DND-41 (cell line): ENCODE data around the gene ZNF816.

Experiments used
- ATAC-seq: fragments of 200-7000 bp; cut with Tn5 transposase; 3 replicates; pipeline ENCODE4 v1.9.1; 2021; ENCODE audit warnings: low read depth; ENCODE audit not compliant: insufficient read depth
- DNase-seq: peaks from one replicate; pipeline ENCODE4 v3.0.0-alpha.2; 2020
- H2AFZ ChIP-seq: 2 replicates; pipeline ENCODE4 v1.6.0; 2012; ENCODE audit warnings: low read depth, low read length
- H3K27ac ChIP-seq: 2 replicates; pipeline ENCODE4 v1.5.1; 2012; ENCODE audit warnings: low read length, inconsistent platforms
- H3K27me3 ChIP-seq: fragments of 200-600 bp; sonication (generic); 2 replicates; pipeline ENCODE4 v1.6.0; 2012; ENCODE audit warnings: low read length, mild to moderate bottlenecking, inconsistent platforms; ENCODE audit not compliant: insufficient read depth, poor library complexity
- H3K36me3 ChIP-seq: 2 replicates; pipeline ENCODE4 v1.5.1; 2012; ENCODE audit warnings: low read length, inconsistent platforms; ENCODE audit not compliant: insufficient read depth
- H3K4me1 ChIP-seq: 2 replicates; pipeline ENCODE4 v1.5.1; 2012; ENCODE audit warnings: mild to moderate bottlenecking, low read length; ENCODE audit not compliant: insufficient read depth
- H3K4me2 ChIP-seq: 2 replicates; pipeline ENCODE4 v1.6.0; 2012; ENCODE audit warnings: mild to moderate bottlenecking, moderate library complexity, low read length, inconsistent platforms; ENCODE audit not compliant: insufficient read depth
- H3K4me3 ChIP-seq, 2 experiments: fragments of 200-600 bp in 1 of 2; shearing (Covaris generic) in 1 of 2; 2 replicates each; pipeline ENCODE4 v1.5.1; 2012 to 2016; ENCODE audit warnings: inconsistent platforms in 2 of 2, low read length in 2 of 2, mild to moderate bottlenecking in 2 of 2, low read depth in 1 of 2, moderate library complexity in 1 of 2
- H3K79me2 ChIP-seq: 2 replicates; pipeline ENCODE4 v1.6.0; 2012; ENCODE audit warnings: low read length, inconsistent platforms; ENCODE audit not compliant: insufficient read depth
- H3K9ac ChIP-seq: 2 replicates; pipeline ENCODE4 v1.6.0; 2012; ENCODE audit warnings: low read depth, mild to moderate bottlenecking, inconsistent platforms, low read length, moderate library complexity
- H3K9me3 ChIP-seq: 2 replicates; pipeline ENCODE4 v1.5.1; 2012; ENCODE audit warnings: low read length, moderate library complexity, mild to moderate bottlenecking, inconsistent platforms; ENCODE audit not compliant: insufficient read depth, severe bottlenecking
- H4K20me1 ChIP-seq: 2 replicates; pipeline ENCODE4 v1.6.0; 2012; ENCODE audit warnings: low read length; ENCODE audit not compliant: insufficient read depth
- EZH2 ChIP-seq: IDR thresholded peaks from 3 replicates; pipeline ENCODE4 v1.6.1; 2012; ENCODE audit warnings: borderline replicate concordance, low read depth, mild to moderate bottlenecking, moderate library complexity, low read length, inconsistent platforms; ENCODE audit not compliant: severe bottlenecking
- TF ChIP-seq, protein P1 (sequence below): IDR thresholded peaks from 2 replicates; pipeline ENCODE4 v1.5.1; 2012; ENCODE audit warnings: borderline replicate concordance, low read length, moderate library complexity, mild to moderate bottlenecking; ENCODE audit not compliant: poor library complexity, severe bottlenecking; ENCODE audit errors: extremely low read depth

The ZNF816 gene

DNA sequence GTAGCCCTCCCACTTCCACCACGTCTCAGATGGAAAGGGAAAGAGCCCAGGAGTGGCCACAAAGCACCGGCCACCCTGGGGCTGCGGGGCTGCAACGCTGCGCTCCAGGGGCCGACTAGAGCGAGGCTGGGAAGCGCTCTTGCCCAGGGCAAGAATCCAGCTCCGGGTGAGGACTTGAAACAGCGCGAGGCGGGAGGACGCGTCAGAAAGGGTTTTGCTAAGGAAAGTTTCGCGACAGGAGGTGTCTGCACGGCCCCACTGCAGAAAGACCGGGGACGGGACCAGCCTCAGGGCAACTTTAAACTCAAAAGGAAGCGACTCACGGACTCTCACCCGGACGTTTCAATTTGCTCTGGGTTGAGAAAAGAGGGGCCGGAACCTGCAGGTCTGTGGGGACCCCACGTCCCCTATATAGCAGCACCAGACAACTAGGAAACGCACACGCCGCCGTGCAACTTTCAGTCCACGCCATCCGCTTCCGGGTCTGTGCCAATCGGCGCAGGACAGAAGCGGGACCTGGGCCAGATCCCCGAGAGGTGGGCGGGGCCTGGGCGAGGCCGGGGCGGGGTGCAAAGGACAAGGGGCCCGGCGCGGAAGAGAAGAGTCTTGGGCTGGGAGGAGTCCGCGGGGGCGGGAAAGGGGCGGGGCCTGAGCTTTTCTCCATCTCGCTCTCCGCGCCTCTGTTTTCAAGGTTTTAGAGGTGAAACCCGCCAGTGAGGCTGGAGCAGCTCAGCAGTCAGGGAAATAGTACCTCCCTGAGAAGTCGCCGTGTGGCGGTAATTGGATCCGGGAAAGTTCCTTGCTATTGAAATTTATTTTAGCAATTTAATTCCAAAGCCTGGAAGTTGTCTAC is at the start of gene ZNF816:
Gene ZNF816 (minus strand): TSS at position 488 of the 853 bp plus-strand sequence. CDS start 6,792 bp downstream, outside the sequence.
- Histone ChIP-seq H3K36me3 (peaks cover 22% of the 10 kb centered on the region), H3K79me2 (peaks cover 54% of the 10 kb centered on the region), H3K4me3 (peak within 1 kb of the TSS; percentile 91), H3K9me3 (peaks cover 5% of the 10 kb centered on the region), H3K4me1 (peaks cover 35% of the 10 kb centered on the region), H4K20me1 (peaks cover 18% of the 10 kb centered on the region; the same call in 1 of the 2 replicates), H3K4me2 (peak within 1 kb of the TSS; percentile 100), H3K9ac (peak within 1 kb of the TSS; percentile 81), H2AFZ (peak within 1 kb of the TSS; percentile 100), H3K27ac (peak within 1 kb of the TSS; percentile 87), H3K27me3 (no peaks in the 10 kb centered on the region)
- DNase-seq (peak; percentile 99), ATAC-seq (peak; percentile 98)
- TF ChIP-seq EZH2, result no peak
- TF ChIP-seq, protein P1, sequence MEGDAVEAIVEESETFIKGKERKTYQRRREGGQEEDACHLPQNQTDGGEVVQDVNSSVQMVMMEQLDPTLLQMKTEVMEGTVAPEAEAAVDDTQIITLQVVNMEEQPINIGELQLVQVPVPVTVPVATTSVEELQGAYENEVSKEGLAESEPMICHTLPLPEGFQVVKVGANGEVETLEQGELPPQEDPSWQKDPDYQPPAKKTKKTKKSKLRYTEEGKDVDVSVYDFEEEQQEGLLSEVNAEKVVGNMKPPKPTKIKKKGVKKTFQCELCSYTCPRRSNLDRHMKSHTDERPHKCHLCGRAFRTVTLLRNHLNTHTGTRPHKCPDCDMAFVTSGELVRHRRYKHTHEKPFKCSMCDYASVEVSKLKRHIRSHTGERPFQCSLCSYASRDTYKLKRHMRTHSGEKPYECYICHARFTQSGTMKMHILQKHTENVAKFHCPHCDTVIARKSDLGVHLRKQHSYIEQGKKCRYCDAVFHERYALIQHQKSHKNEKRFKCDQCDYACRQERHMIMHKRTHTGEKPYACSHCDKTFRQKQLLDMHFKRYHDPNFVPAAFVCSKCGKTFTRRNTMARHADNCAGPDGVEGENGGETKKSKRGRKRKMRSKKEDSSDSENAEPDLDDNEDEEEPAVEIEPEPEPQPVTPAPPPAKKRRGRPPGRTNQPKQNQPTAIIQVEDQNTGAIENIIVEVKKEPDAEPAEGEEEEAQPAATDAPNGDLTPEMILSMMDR, result no peak

DNA sequence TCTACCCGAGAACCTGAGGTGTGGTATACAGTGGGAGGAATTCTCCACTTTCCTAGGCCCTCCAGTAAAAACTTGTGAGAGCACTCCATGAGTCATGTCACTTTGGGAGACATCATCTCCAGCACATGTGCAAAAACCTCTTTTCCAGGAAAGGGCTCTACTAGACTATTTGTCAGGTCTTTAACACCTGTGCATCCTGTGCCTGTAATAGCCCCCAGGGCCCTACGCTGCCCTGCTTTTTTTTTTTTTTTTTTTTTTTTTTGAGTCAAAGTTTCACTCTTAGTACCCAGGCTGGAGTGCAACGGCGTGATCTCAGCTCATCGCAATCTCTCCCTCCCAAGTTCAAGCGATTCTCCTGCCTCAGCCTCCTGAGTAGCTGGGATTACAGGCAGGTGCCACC is 49.3 kb upstream of the ZNF816 start:
- Histone ChIP-seq H3K27ac (no peak overlapping the region), H2AFZ (no peak overlapping the region), H3K9ac (no peak overlapping the region), H3K4me2 (no peak overlapping the region), H3K9me3 (no peaks in the 10 kb centered on the region), H3K36me3 (no peaks in the 10 kb centered on the region), H4K20me1 (no peaks in the 10 kb centered on the region), H3K4me1 (no peaks in the 10 kb centered on the region), H3K4me3 (no peak overlapping the region), H3K27me3 (no peaks in the 10 kb centered on the region), H3K79me2 (no peaks in the 10 kb centered on the region)
- TF ChIP-seq EZH2, result no peak
- TF ChIP-seq, protein P1, result no peak
- no peak for ATAC-seq
- DNase-seq, result no peak

DNA sequence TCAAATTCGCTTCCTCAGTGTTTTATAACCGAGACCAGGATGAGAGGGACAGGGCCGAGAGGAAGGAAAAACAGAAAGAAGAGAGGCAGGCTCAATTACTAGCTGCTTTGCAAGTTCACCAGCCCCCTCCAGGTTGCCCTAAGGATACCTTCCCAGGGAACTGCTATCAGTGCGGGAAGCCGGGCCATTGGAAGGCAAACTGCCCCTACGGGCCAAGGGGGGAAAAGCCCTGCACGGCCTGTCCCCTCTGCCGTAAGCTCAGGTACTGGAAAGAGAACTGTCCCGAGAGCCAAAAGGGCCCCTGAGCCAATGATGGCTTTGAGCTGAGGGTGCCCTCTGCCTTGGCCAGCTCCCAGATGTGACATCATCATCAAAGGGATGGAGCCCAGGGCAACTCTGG is 47.8 kb upstream of the ZNF816 start:
- DNase-seq (no peak), ATAC-seq (no peak)
- Histone ChIP-seq H3K9ac (no peak overlapping the region), H4K20me1 (no peaks in the 10 kb centered on the region), H3K79me2 (no peaks in the 10 kb centered on the region), H3K27ac (no peak overlapping the region), H3K27me3 (no peaks in the 10 kb centered on the region), H3K36me3 (no peaks in the 10 kb centered on the region), H3K4me3 (no peak overlapping the region), H3K4me2 (no peak overlapping the region), H2AFZ (no peak overlapping the region), H3K9me3 (no peaks in the 10 kb centered on the region), H3K4me1 (no peaks in the 10 kb centered on the region)
- TF ChIP-seq EZH2, result no peak
- TF ChIP-seq, protein P1, result no peak
